Osteoblast (primary cell): ENCODE data around the gene ANKRD34A. TPM values are rescaled to one million over a fixed set of nuclear protein-coding genes. Genes with fewer than 3 reads are reported as not detected.
A peak's percentile ranks its signal among the peaks of the same experiment; 100 is the strongest.

Experiments
- DNase-seq: peaks from one replicate; pipeline ENCODE4 v3.0.0; 2011; ENCODE audit warnings: low spot score, mixed read lengths; ENCODE audit not compliant: insufficient read length; ENCODE audit errors: missing footprints
- H2AFZ ChIP-seq: 2 replicates; pipeline ENCODE4 v1.6.0; 2011; ENCODE audit warnings: mild to moderate bottlenecking, low read length
- H3K27ac ChIP-seq: 2 replicates; pipeline ENCODE4 v1.5.1; 2011; ENCODE audit warnings: mild to moderate bottlenecking, low read depth, low read length, moderate library complexity
- H3K27me3 ChIP-seq: 2 replicates; pipeline ENCODE4 v1.6.0; 2012; ENCODE audit warnings: mild to moderate bottlenecking, control low read depth, inconsistent platforms, low read length, moderate library complexity; ENCODE audit not compliant: insufficient read depth
- H3K36me3 ChIP-seq: 2 replicates; pipeline ENCODE4 v1.5.1; 2011; ENCODE audit warnings: mild to moderate bottlenecking, low read length, control low read depth, moderate library complexity; ENCODE audit not compliant: insufficient read depth
- H3K4me1 ChIP-seq: 2 replicates; pipeline ENCODE4 v1.5.1; 2011; ENCODE audit warnings: mild to moderate bottlenecking, low read length, control low read depth, moderate library complexity; ENCODE audit not compliant: insufficient read depth
- H3K4me2 ChIP-seq: 2 replicates; pipeline ENCODE4 v1.6.0; 2011; ENCODE audit warnings: mild to moderate bottlenecking, low read length; ENCODE audit not compliant: insufficient read depth
- H3K4me3 ChIP-seq: fragments of 200-600 bp; sonication (generic); 3 replicates; pipeline ENCODE4 v1.5.1; 2012; ENCODE audit warnings: mild to moderate bottlenecking, low read length, inconsistent platforms; ENCODE audit not compliant: insufficient read depth
- H3K79me2 ChIP-seq: 2 replicates; pipeline ENCODE4 v1.6.0; 2012; ENCODE audit warnings: mild to moderate bottlenecking, low read length, control low read depth, inconsistent platforms; ENCODE audit not compliant: insufficient read depth
- H3K9me3 ChIP-seq: 2 replicates; pipeline ENCODE4 v1.5.1; 2011; ENCODE audit warnings: low read depth, low read length, control low read depth
- H4K20me1 ChIP-seq: 2 replicates; pipeline ENCODE4 v1.6.0; 2012; ENCODE audit warnings: mild to moderate bottlenecking, low read length, control low read depth; ENCODE audit not compliant: insufficient read depth
- total RNA-seq: library from RNA; depleted of rRNA; stranded (reverse); fragments of >200 nt; gene quantifications from 2 replicates; pipeline ENCODE4 v1.2.3, GENCODE V29; 2012
- TF ChIP-seq, protein P1 (sequence below): IDR thresholded peaks from 2 replicates; pipeline ENCODE4 v1.5.1; 2011; ENCODE audit warnings: mild to moderate bottlenecking, low read depth, low read length, moderate library complexity; ENCODE audit errors: extremely low read depth

ANKRD34A gene
- 0.59 and 1.1 TPM in 2 replicates for total RNA-seq

DNA sequence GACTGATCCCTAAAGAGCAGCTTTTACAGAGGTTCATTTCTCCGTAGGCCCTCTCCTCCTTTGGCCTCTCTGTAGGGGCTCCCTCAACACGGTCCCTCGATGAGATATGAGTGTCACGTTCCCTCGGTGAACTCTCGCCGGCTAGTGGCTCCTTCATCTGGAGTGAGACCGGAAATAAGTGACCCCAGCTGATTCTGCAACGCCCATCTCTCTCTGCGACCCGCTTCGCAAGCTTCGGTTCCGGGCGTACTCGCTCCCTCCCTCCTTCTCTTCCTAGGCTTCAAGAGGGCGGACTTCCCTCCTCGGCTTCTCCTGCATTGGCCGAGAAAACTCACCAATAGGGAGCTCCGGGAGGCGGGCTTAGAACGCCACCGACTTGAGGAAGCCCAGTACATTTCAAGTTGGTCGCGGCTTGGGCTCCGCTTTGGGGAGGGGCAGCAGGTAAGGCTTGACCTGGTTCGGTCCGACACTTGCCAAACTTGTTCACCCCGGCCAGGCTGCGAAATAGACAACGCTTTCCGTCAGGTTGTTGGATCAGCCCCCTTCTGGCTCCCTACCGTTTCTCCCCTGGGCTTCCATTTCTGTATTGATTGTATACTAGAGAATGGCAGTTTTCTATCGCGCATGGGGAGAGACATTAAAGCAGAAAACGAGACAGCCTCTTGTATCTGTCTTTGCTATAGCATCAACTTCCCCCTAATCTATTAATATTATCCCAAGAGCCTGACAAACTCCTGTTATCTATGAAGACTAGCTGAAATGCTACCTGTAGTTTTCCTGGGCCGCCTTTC, at the start of gene ANKRD34A, which contains the start of gene POLR3GL:
TSS of gene ANKRD34A (minus strand) at position 248 of the 791 bp plus-strand sequence. CDS start 2,816 bp downstream, outside the sequence.
TSS of gene POLR3GL (plus strand) at position 363 of the 791 bp plus-strand sequence. CDS start 10,176 bp downstream, outside the sequence.
- Histone ChIP-seq H2AFZ (peak within 1 kb of the TSS; percentile 98), H3K4me3 (peak within 1 kb of the TSS; percentile 89), H3K4me2 (peak within 1 kb of the TSS; percentile 100), H4K20me1 (no peaks in the 10 kb centered on the region), H3K27me3 (no peaks in the 10 kb centered on the region), H3K36me3 (no peaks in the 10 kb centered on the region), H3K4me1 (peaks cover 42% of the 10 kb centered on the region), H3K27ac (peak within 1 kb of the TSS; percentile 70), H3K9me3 (no peaks in the 10 kb centered on the region), H3K79me2 (peaks cover 8% of the 10 kb centered on the region)
- peak; percentile 98 for DNase-seq
- TF ChIP-seq, protein P1, sequence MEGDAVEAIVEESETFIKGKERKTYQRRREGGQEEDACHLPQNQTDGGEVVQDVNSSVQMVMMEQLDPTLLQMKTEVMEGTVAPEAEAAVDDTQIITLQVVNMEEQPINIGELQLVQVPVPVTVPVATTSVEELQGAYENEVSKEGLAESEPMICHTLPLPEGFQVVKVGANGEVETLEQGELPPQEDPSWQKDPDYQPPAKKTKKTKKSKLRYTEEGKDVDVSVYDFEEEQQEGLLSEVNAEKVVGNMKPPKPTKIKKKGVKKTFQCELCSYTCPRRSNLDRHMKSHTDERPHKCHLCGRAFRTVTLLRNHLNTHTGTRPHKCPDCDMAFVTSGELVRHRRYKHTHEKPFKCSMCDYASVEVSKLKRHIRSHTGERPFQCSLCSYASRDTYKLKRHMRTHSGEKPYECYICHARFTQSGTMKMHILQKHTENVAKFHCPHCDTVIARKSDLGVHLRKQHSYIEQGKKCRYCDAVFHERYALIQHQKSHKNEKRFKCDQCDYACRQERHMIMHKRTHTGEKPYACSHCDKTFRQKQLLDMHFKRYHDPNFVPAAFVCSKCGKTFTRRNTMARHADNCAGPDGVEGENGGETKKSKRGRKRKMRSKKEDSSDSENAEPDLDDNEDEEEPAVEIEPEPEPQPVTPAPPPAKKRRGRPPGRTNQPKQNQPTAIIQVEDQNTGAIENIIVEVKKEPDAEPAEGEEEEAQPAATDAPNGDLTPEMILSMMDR, result no peak

DNA sequence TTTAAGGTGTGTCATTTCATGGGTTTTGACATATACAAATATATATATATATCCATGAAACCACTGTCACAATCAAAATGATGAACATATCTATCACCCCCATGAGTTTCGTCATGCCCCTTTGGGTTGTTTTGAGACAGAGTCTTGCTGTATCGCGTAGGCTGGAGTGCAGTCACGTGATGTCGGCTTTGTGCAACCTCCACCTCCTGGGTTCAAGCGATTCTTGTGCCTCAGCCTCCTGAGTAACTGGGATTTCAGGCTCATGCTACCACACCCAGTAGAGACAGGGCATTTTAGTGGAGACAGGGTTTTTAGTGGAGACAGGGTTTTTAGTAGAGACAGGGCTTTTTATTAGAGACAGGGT, 49.2 kb upstream of the ANKRD34A start:
- TF ChIP-seq, protein P1, result no peak
- Histone ChIP-seq H3K36me3 (no peaks in the 10 kb centered on the region), H3K4me1 (peaks cover 11% of the 10 kb centered on the region), H3K4me3 (no peak overlapping the region), H4K20me1 (no peaks in the 10 kb centered on the region), H3K79me2 (no peaks in the 10 kb centered on the region), H3K27ac (no peak overlapping the region), H3K9me3 (no peaks in the 10 kb centered on the region), H2AFZ (no peak overlapping the region), H3K4me2 (peak overlapping the region; percentile 4), H3K27me3 (no peaks in the 10 kb centered on the region)
- DNase-seq, result no peak

DNA sequence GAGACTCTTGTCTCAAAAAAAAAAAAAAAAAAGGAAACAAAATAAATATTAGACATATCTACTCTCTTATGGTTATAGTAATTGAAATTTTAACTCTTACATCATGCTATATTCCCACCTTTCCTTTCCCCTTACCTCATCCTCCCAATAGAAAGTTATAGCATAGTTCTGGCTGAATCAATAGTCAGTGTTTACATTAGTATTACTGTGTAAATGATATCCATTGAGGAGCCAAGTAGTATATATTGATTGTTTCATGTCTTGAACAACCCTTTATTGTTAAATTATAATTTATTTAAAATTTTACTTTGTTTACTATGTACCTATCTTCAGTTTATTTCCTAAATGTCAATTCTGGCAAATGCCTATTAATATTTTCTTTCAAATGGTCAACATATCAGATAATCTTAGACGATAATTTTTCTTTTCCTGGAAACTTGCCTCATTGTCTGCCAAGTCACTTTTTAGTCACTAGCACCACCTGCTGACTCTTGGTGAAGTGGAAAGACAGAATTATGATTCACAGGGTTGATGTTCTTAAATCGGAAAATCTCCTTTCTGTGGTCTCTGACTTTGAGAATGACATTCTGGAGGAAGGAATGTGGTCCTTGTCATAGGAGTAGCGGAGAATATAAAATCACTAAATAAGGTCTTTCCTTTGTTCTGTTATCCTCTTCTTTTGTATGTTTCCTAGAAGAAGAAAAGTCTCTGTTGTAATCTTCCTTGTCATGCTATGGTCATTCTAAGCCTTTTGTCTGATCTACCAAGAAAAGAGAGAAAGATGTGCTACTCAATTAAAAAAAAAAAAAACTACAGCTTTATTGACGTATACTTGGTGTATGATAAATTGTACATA, 48.6 kb upstream of the ANKRD34A start:
- Histone ChIP-seq H3K4me1 (peaks cover 11% of the 10 kb centered on the region), H4K20me1 (no peaks in the 10 kb centered on the region), H3K36me3 (no peaks in the 10 kb centered on the region), H3K79me2 (no peaks in the 10 kb centered on the region), H3K27me3 (no peaks in the 10 kb centered on the region), H3K9me3 (no peaks in the 10 kb centered on the region), H3K4me2 (peak overlapping the region; percentile 4), H2AFZ (no peak overlapping the region), H3K4me3 (no peak overlapping the region), H3K27ac (no peak overlapping the region)
- TF ChIP-seq, protein P1, result peak; percentile 88
- peak; percentile 91 for DNase-seq
